Endothelial cell of umbilical vein (primary cell): ENCODE results near the gene CNTNAP1. TPM values are rescaled to one million over a fixed set of nuclear protein-coding genes. Genes with fewer than 3 reads are reported as not detected.

Source experiments
- BruUV-seq: library from RNA; stranded (reverse); fragments of 400-500 nt; replicated peaks from 2 replicates; lab custom pipeline; 2021; lab: Mats Ljungman, UMichigan
- CTCF ChIA-PET: fragments of 300-600, 350-600 bp; sonication (Branson Sonifier 250); formaldehyde crosslinking; loops from one replicate; lab custom pipeline; 2021; ENCODE audit warnings: antibody characterized with exemption, inconsistent platforms; lab: Charles Lee
- POLR2A ChIA-PET: fragments of 300-600, 350-600 bp; sonication (Branson Sonifier 250); formaldehyde crosslinking; loops from one replicate; lab custom pipeline; 2021; ENCODE audit warnings: antibody characterized with exemption, inconsistent platforms; lab: Charles Lee
- DNase-seq: peaks from one replicate; pipeline ENCODE4 v3.0.0-alpha.2; 2011; ENCODE audit warnings: low read depth, low spot score
- FAIRE-seq: peaks from 2 replicates; lab custom pipeline; 2011; peaks lifted over from hg19 to GRCh38; lab: Jason Lieb, UNC
- H2AFZ ChIP-seq: 2 replicates; pipeline ENCODE4 v1.6.0; 2012; ENCODE audit warnings: low read depth, low read length, control low read depth, inconsistent platforms
- H3K27ac ChIP-seq: 2 replicates; pipeline ENCODE4 v1.5.1; 2011; ENCODE audit warnings: low read depth, mild to moderate bottlenecking, control low read depth, low read length, moderate library complexity; ENCODE audit not compliant: insufficient read depth
- H3K27me3 ChIP-seq, 2 experiments: 2 replicates each; pipeline versions ENCODE4 v1.6.0 to v1.6.1; 2011; ENCODE audit warnings: low read length in 2 of 2, mixed read lengths in 1 of 2; ENCODE audit not compliant: control insufficient read depth in 2 of 2, insufficient read depth in 2 of 2
- H3K36me3 ChIP-seq, 2 experiments: 2 replicates in 1 of 2; 3 replicates in 1 of 2; pipeline ENCODE4 v1.5.1; 2011; ENCODE audit warnings: low read length in 2 of 2, mild to moderate bottlenecking in 1 of 2, moderate library complexity in 1 of 2; ENCODE audit not compliant: control insufficient read depth in 2 of 2, insufficient read depth in 2 of 2; ENCODE audit errors: extremely low read depth in 1 of 2
- H3K4me1 ChIP-seq: 3 replicates; pipeline ENCODE4 v1.5.1; 2011; ENCODE audit warnings: mild to moderate bottlenecking, low read length; ENCODE audit not compliant: control insufficient read depth, insufficient read depth; ENCODE audit errors: extremely low read depth
- H3K4me2 ChIP-seq: 2 replicates; pipeline ENCODE4 v1.6.1; 2011; ENCODE audit warnings: low read length, control low read depth, mixed read lengths; ENCODE audit not compliant: insufficient read depth
- H3K4me3 ChIP-seq, 3 experiments: fragments of 200-600 bp in 1 of 3; sonication (generic), shearing (Covaris generic) in 1 of 3; replicated peaks in 1 of 3; 2 replicates each; pipeline ENCODE4 v1.5.1; 2011 to 2016; ENCODE audit warnings: control low read depth in 3 of 3, low read length in 3 of 3, mild to moderate bottlenecking in 2 of 3, inconsistent platforms in 1 of 3, low read depth in 1 of 3, moderate library complexity in 1 of 3; ENCODE audit not compliant: insufficient read depth in 1 of 3
- H3K79me2 ChIP-seq: 2 replicates; pipeline ENCODE4 v1.6.0; 2012; ENCODE audit warnings: low read length, inconsistent platforms; ENCODE audit not compliant: control insufficient read depth, insufficient read depth
- H3K9ac ChIP-seq: replicated peaks from 2 replicates; pipeline ENCODE3; 2011; ENCODE audit warnings: low read length, control low read depth; ENCODE audit not compliant: insufficient read depth; ENCODE audit errors: extremely low read depth
- H3K9me1 ChIP-seq: replicated peaks from 3 replicates; pipeline ENCODE4 v1.6.0; 2011; ENCODE audit warnings: mild to moderate bottlenecking, low read length; ENCODE audit not compliant: control insufficient read depth, insufficient read depth; ENCODE audit errors: extremely low read depth
- H3K9me3 ChIP-seq: replicated peaks from 2 replicates; pipeline ENCODE4 v1.5.1; 2012; ENCODE audit warnings: low read length, inconsistent platforms; ENCODE audit not compliant: control insufficient read depth, insufficient read depth
- H4K20me1 ChIP-seq: replicated peaks from 2 replicates; pipeline ENCODE3; 2011; ENCODE audit warnings: mild to moderate bottlenecking, low read length; ENCODE audit not compliant: control insufficient read depth, insufficient read depth; ENCODE audit errors: extremely low read depth
- GATA2 ChIP-seq: IDR thresholded peaks from 2 replicates; pipeline ENCODE4 v1.7.0; 2011; ENCODE audit warnings: low read depth, mild to moderate bottlenecking, moderate library complexity, mixed read lengths, low read length; ENCODE audit not compliant: insufficient read length, insufficient read depth
- MAX ChIP-seq: IDR thresholded peaks from 2 replicates; pipeline ENCODE4 v1.6.1; 2011; ENCODE audit not compliant: insufficient read depth, insufficient read length
- POLR2A ChIP-seq: IDR thresholded peaks from 2 replicates; pipeline ENCODE4 v1.6.1; 2012; ENCODE audit warnings: low read depth, mild to moderate bottlenecking, control low read depth, low read length
- POLR2AphosphoS5 ChIP-seq: IDR thresholded peaks from 2 replicates; pipeline ENCODE4 v1.6.1; 2012; ENCODE audit warnings: low read depth, mild to moderate bottlenecking, control low read depth, low read length, moderate library complexity; ENCODE audit not compliant: insufficient read depth
- dilution Hi-C: fragments of 300-500 bp; cut with MboI; formaldehyde crosslinking; loops from one replicate; pipeline ENCODE4 v1.15.0; 2019; ENCODE audit warnings: low sequenced_read_pairs; ENCODE audit not compliant: extremely low pct_ligation_motif_present
- intact Hi-C: fragments of 100-400 bp; cut with micrococcal nuclease; formaldehyde crosslinking; loops from one replicate; pipeline ENCODE4 v1.10.0; 2022
- polyA plus RNA-seq, 4 experiments: library from polyadenylated mRNA; depleted of rRNA in 3 of 4; stranded (reverse) in 3 of 4; unstranded in 1 of 4; fragments of >200 nt; gene quantifications; 2 replicates each; pipeline versions ENCODE4 v1.2.1 to v1.2.3, GENCODE V29; 2011 to 2012; ENCODE audit warnings: missing spikeins in 1 of 4
- total RNA-seq: library from RNA; stranded (reverse); gene quantifications from 2 replicates; pipeline ENCODE4 v1.2.3, GENCODE V29; 2021

The CNTNAP1 gene
- total and polyA plus RNA-seq, 2 donors (not counting 3 experiments of a cell fraction or from before 2014, with no cell fraction given) = 26.3 to 44.8 TPM

- dilution Hi-C loops (no loop called here), intact Hi-C loops (loop anchor here (1.0 to 5.0 kb wide), 5 partner anchors 16 to 355 kb away; partner anchors contain the start of genes RETREG3, RPL27, TUBG1 and WNK4)
- no peaks in the 10 kb centered on the region for H3K79me2 ChIP-seq
- peak overlapping the region; percentile 40 for H3K4me2 ChIP-seq
- ChIA-PET CTCF (interaction anchor here (0.5 to 8.3 kb wide), 14 partner anchors 13 to 365 kb away, joined by 3 to 235 read pairs (median 4); partner anchors contain the start of genes BECN1, NAGLU, PSMC3IP and RETREG3), POLR2A (interaction anchor here (1.1 to 1.4 kb wide), 3 partner anchors 17 to 99 kb away, joined by 3 to 5 read pairs (median 4); partner anchors contain the start of genes RETREG3 and TUBG1)
- H3K4me3 ChIP-seq = peak overlapping the region in 2 of 3 experiments; percentile 70 to 87
- TF ChIP-seq MAX (peak; percentile 90), GATA2 (no peak), POLR2AphosphoS5 (no peak), POLR2A (peak; percentile 24)
- H3K27me3 ChIP-seq = no peaks in the 10 kb centered on the region
- peak overlapping the region; percentile 87 for H2AFZ ChIP-seq
- no peak overlapping the region for H3K9ac ChIP-seq
- no peaks in the 10 kb centered on the region for H3K9me3 ChIP-seq
- FAIRE-seq (peak; percentile 100), DNase-seq (peak; percentile 100)
- H3K27ac ChIP-seq = peak overlapping the region; percentile 47
- BruUV-seq = no TSS peak
- no peaks in the 10 kb centered on the region for H4K20me1 ChIP-seq
- peaks cover 0 to 7% of the 10 kb centered on the region in 2 experiments for H3K36me3 ChIP-seq
- no peaks in the 10 kb centered on the region for H3K9me1 ChIP-seq
- peaks cover 42% of the 10 kb centered on the region for H3K4me1 ChIP-seq
Observed at GRCh38 chr17:42677012-42677857, 5.1 kb upstream of the CNTNAP1 start.
